Endodermal cell (in vitro differentiated cells): ENCODE data around the gene HPCAL1. TPM values are rescaled to one million over a fixed set of nuclear protein-coding genes. Genes with fewer than 3 reads are reported as not detected.

ENCODE experiments used
- DNase-seq: peaks from one replicate; pipeline ENCODE4 v3.0.0-alpha.2; 2017
- H3K27ac ChIP-seq: 2 replicates; pipeline ENCODE4 v1.5.1; 2013; ENCODE audit warnings: mild to moderate bottlenecking, low read depth, low read length, moderate library complexity
- H3K27me3 ChIP-seq: 2 replicates; pipeline ENCODE4 v1.6.1; 2013; ENCODE audit warnings: mild to moderate bottlenecking, low read length, moderate library complexity; ENCODE audit not compliant: insufficient read depth, control insufficient read depth, poor library complexity, severe bottlenecking
- H3K36me3 ChIP-seq: 2 replicates; pipeline ENCODE4 v1.7.0; 2013; ENCODE audit warnings: mild to moderate bottlenecking, low read length, moderate library complexity; ENCODE audit not compliant: control insufficient read depth, insufficient read depth
- H3K4me1 ChIP-seq: one replicate; pipeline ENCODE4 v1.7.0; 2013; ENCODE audit warnings: low read length; ENCODE audit not compliant: control insufficient read depth, insufficient read depth
- H3K4me3 ChIP-seq: 2 replicates; pipeline ENCODE4 v1.5.1; 2013; ENCODE audit warnings: mild to moderate bottlenecking, low read length, moderate library complexity
- H3K9ac ChIP-seq: 2 replicates; pipeline ENCODE4 v1.6.1; 2013; ENCODE audit warnings: mild to moderate bottlenecking, low read length, moderate library complexity; ENCODE audit not compliant: poor library complexity, severe bottlenecking; ENCODE audit errors: extremely low read depth
- H3K9me3 ChIP-seq: 2 replicates; pipeline ENCODE4 v1.6.1; 2013; ENCODE audit warnings: mild to moderate bottlenecking, low read length, moderate library complexity; ENCODE audit not compliant: control insufficient read depth
- H3K27ac Mint-ChIP-seq: 2 replicates; pipeline ENCODE4 v1.8.0; 2020; ENCODE audit warnings: mixed read lengths
- H3K27me3 Mint-ChIP-seq: 2 replicates; pipeline ENCODE4 v1.8.0; 2021; ENCODE audit warnings: mild to moderate bottlenecking, mixed read lengths; ENCODE audit not compliant: insufficient read depth
- H3K36me3 Mint-ChIP-seq: 2 replicates; pipeline ENCODE4 v1.8.0; 2020; ENCODE audit warnings: low read depth, mixed read lengths
- H3K4me1 Mint-ChIP-seq: 2 replicates; pipeline ENCODE4 v1.8.0; 2020; ENCODE audit warnings: mixed read lengths
- H3K4me3 Mint-ChIP-seq: 2 replicates; pipeline ENCODE4 v1.8.0; 2020; ENCODE audit warnings: mild to moderate bottlenecking, moderate library complexity, mixed read lengths
- H3K9me3 Mint-ChIP-seq: 2 replicates; pipeline ENCODE4 v1.8.0; 2020; ENCODE audit warnings: mild to moderate bottlenecking, mixed read lengths
- WGBS, 2 experiments: methylation state at CpG; one replicate each; pipeline versions ENCODE4 v1.1.5 to v1.1.7; 2013; ENCODE audit warnings: missing lambda C conversion rate in 2 of 2, mixed read lengths in 1 of 2; ENCODE audit not compliant: insufficient coverage in 1 of 2, insufficient read length in 1 of 2; 5-methylcytosine and 5-hydroxymethylcytosine counted together
- total RNA-seq, 2 donors: library from RNA; stranded (reverse); fragmentation: NEBNext Ultra II Directional in 1 of 2; extraction: Animal tissue kit (Norgen Biotek cat#: 25700) in 1 of 2; gene quantifications; 2 replicates in 1 of 2; 3 replicates in 1 of 2; pipeline ENCODE4 v1.2.1, GENCODE V29; 2021
- TF ChIP-seq, protein P1 (sequence below): fragments of 200-600 bp; sonication (generic); conservative IDR thresholded peaks from 2 replicates; pipeline ENCODE4 v1.5.0; 2021; ENCODE audit warnings: antibody characterized with exemption, mild to moderate bottlenecking

The HPCAL1 gene
- total RNA-seq, 2 donors from 2014 or later, result 6.8 to 8.1 TPM

DNA sequence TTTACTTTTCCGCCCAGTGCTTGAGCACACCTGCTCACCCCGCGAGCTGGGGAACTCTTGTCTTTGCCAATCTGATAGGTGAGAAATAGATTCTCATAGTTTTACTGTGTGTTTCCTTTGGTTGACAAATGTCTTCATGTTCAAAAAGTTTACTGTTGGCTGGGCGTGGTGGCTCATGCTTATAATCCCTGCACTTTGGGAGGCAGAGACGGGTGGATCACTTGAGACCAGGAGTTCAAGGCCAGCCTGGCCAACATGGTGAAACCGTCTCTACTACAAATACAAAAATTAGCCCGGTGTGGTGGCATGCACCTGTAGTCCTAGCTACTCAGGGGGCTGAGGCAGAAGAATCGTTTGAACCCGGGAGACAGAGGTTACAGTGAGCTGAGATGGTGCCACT lies 135.1 kb downstream of the HPCAL1 start:
- Histone ChIP-seq H3K36me3 (peaks cover 44% of the 10 kb centered on the region), H3K9ac (no peak overlapping the region), H3K4me1 (no peaks in the 10 kb centered on the region), H3K4me3 (no peak overlapping the region), H3K27me3 (no peaks in the 10 kb centered on the region), H3K9me3 (no peaks in the 10 kb centered on the region), H3K27ac (no peak overlapping the region)
- TF ChIP-seq, protein P1, sequence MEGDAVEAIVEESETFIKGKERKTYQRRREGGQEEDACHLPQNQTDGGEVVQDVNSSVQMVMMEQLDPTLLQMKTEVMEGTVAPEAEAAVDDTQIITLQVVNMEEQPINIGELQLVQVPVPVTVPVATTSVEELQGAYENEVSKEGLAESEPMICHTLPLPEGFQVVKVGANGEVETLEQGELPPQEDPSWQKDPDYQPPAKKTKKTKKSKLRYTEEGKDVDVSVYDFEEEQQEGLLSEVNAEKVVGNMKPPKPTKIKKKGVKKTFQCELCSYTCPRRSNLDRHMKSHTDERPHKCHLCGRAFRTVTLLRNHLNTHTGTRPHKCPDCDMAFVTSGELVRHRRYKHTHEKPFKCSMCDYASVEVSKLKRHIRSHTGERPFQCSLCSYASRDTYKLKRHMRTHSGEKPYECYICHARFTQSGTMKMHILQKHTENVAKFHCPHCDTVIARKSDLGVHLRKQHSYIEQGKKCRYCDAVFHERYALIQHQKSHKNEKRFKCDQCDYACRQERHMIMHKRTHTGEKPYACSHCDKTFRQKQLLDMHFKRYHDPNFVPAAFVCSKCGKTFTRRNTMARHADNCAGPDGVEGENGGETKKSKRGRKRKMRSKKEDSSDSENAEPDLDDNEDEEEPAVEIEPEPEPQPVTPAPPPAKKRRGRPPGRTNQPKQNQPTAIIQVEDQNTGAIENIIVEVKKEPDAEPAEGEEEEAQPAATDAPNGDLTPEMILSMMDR, result no peak
- no peak overlapping the region for H3K27ac Mint-ChIP-seq
- H3K4me1 Mint-ChIP-seq, result no peaks in the 10 kb centered on the region
- no peak overlapping the region for H3K4me3 Mint-ChIP-seq
- 92 to 95% methylated on average over 7 to 9 of the region's 9 CpGs for WGBS, 2 experiments
- peaks cover 27% of the 10 kb centered on the region for H3K36me3 Mint-ChIP-seq
- no peak for DNase-seq
- H3K27me3 Mint-ChIP-seq, result no peaks in the 10 kb centered on the region
- H3K9me3 Mint-ChIP-seq, result no peaks in the 10 kb centered on the region

DNA sequence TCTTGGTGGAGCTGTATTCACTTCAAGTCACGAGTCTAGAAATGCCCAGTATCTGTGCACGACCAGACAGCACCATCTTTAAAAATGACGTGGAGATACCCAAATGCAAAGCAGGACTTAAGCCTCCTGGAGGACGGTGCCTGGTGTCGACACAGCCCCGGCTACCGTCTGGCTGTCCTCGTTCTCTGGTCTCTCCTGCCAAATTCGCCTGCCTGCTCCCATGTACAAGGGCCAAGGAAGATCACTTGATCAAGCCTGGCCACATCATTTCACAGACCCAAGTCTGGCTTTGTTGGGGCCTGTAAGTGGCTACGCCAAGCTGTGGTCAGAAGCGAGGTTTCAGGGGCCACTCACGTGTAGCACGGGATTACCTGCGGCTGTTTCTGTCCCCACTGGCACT lies 136.0 kb downstream of the HPCAL1 start:
- DNase-seq, result peak; percentile 32
- no peaks in the 10 kb centered on the region for H3K27me3 Mint-ChIP-seq
- Histone ChIP-seq H3K4me1 (no peaks in the 10 kb centered on the region), H3K4me3 (no peak overlapping the region), H3K27ac (peak overlapping the region; percentile 28), H3K9ac (no peak overlapping the region), H3K36me3 (peaks cover 53% of the 10 kb centered on the region), H3K9me3 (no peaks in the 10 kb centered on the region), H3K27me3 (no peaks in the 10 kb centered on the region)
- H3K27ac Mint-ChIP-seq, result no peak overlapping the region
- TF ChIP-seq, protein P1, result no peak
- H3K4me1 Mint-ChIP-seq, result no peaks in the 10 kb centered on the region
- no peaks in the 10 kb centered on the region for H3K9me3 Mint-ChIP-seq
- no peak overlapping the region for H3K4me3 Mint-ChIP-seq
- WGBS, 2 experiments, result 92 to 95% methylated on average over 14 of the region's 14 CpGs
- peaks cover 36% of the 10 kb centered on the region for H3K36me3 Mint-ChIP-seq

DNA sequence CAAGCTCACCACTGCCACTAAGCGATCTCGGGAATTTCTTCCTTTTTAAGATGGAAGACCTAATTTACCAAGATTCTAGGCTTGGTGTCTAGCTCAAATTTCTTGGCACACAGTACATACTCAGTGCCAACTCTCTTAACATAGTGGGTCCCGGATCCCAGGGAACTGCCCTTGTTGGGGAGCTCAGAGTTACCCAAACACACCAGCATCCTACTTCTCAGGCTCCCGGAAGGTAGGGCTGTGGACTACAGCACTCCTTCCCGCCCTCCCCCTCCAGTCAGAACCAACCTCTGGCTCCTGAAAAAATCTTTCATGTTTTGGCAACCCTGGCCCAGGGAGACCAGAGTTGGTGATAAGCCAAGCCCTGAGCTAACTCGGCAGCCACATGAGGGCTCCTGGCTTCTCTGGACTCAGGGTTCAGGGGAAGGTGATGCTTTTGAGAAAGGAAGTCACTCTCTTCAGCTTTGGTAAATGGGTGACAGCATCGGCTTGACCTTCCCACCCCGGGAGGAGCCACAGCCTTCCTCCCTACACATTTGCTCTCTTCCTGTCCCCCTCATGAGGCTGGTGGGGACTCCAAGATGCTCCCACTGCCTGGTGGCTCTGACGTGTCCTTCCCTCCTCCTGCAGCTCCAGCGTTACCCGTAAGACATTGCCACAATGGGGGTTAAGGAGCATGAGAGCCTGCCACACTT lies 136.6 kb downstream of the HPCAL1 start:
- Histone ChIP-seq H3K36me3 (peaks cover 60% of the 10 kb centered on the region), H3K27me3 (no peaks in the 10 kb centered on the region), H3K9ac (no peak overlapping the region), H3K9me3 (no peaks in the 10 kb centered on the region), H3K4me1 (no peaks in the 10 kb centered on the region), H3K27ac (peak overlapping the region; percentile 28), H3K4me3 (no peak overlapping the region)
- Mint-ChIP-seq H3K4me3 (no peak overlapping the region), H3K36me3 (peaks cover 41% of the 10 kb centered on the region), H3K9me3 (no peaks in the 10 kb centered on the region), H3K27me3 (no peaks in the 10 kb centered on the region), H3K27ac (no peak overlapping the region), H3K4me1 (no peaks in the 10 kb centered on the region)
- TF ChIP-seq, protein P1, result no peak
- DNase-seq, result peak; percentile 43
- WGBS, 2 experiments, result 94 to 95% methylated on average over 6 to 11 of the region's 11 CpGs
